ENCODE data around the gene TMTC2. TPM values are rescaled to one million over a fixed set of nuclear protein-coding genes. Genes with fewer than 3 reads are reported as not detected.

TMTC2 gene
- total RNA-seq, 2 donors from 2014 or later: 2.9 to 3.2 TPM

GRCh38 chr12:82919388-82920054 lies 232.8 kb downstream of the TMTC2 start:
- no peak for TF ChIP-seq CTCF (IDR thresholded peaks at IDR 0.05)
- H3K9me3 ChIP-seq: no peaks in the 10 kb centered on the region
- H3K36me3 ChIP-seq: no peaks in the 10 kb centered on the region
- no peak overlapping the region for H3K27ac ChIP-seq
- H3K4me3 ChIP-seq: no peak overlapping the region
- H3K27me3 ChIP-seq: no peaks in the 10 kb centered on the region
- DNase-seq (ENCODE audit: low spot score): no peak
- no peaks in the 10 kb centered on the region for H3K4me1 ChIP-seq

- Histone ChIP-seq H3K4me3 (no peak overlapping the region), H3K27ac (no peak overlapping the region), H3K36me3 (no peaks in the 10 kb centered on the region), H3K27me3 (no peaks in the 10 kb centered on the region), H3K4me1 (no peaks in the 10 kb centered on the region), H3K9me3 (no peaks in the 10 kb centered on the region)
- TF ChIP-seq CTCF (IDR thresholded peaks at IDR 0.05): no peak
- DNase-seq (ENCODE audit: low spot score): no peak
Observed at GRCh38 chr12:82923935-82924334, 237.2 kb downstream of the TMTC2 start.

- no peak overlapping the region for H3K27ac ChIP-seq
- no peak overlapping the region for H3K4me3 ChIP-seq
- no peaks in the 10 kb centered on the region for H3K27me3 ChIP-seq
- no peaks in the 10 kb centered on the region for H3K36me3 ChIP-seq
- TF ChIP-seq CTCF (IDR thresholded peaks at IDR 0.05): no peak
- no peaks in the 10 kb centered on the region for H3K4me1 ChIP-seq
- H3K9me3 ChIP-seq: no peaks in the 10 kb centered on the region
- no peak for DNase-seq (ENCODE audit: low spot score)
Observed at GRCh38 chr12:82926630-82927029, 239.9 kb downstream of the TMTC2 start.

GRCh38 chr12:82930301-82930700 lies 243.6 kb downstream of the TMTC2 start:
- no peaks in the 10 kb centered on the region for H3K27me3 ChIP-seq

GRCh38 chr12:82931349-82932116 lies 244.8 kb downstream of the TMTC2 start:
- Histone ChIP-seq H3K36me3 (no peaks in the 10 kb centered on the region), H3K27me3 (no peaks in the 10 kb centered on the region), H3K4me1 (no peaks in the 10 kb centered on the region), H3K27ac (no peak overlapping the region), H3K9me3 (no peaks in the 10 kb centered on the region), H3K4me3 (no peak overlapping the region)
- TF ChIP-seq CTCF (IDR thresholded peaks at IDR 0.05): no peak
- no peak for DNase-seq (ENCODE audit: low spot score)

More at GRCh38 chr12:82930301-82930700, 243.6 kb downstream of the TMTC2 start:
- Histone ChIP-seq H3K9me3 (no peaks in the 10 kb centered on the region), H3K4me3 (no peak overlapping the region), H3K36me3 (no peaks in the 10 kb centered on the region), H3K4me1 (no peaks in the 10 kb centered on the region), H3K27ac (no peak overlapping the region)
- DNase-seq (ENCODE audit: low spot score): no peak
- TF ChIP-seq CTCF (IDR thresholded peaks at IDR 0.05): no peak
